ENCODE results near the gene GDF10.

The GDF10 gene

GRCh38 chr10:47353351-47353750 lies 53.4 kb downstream of the GDF10 start:
- DNase-seq (ENCODE audit: low read depth) = no peak

- DNase-seq (ENCODE audit: low read depth) = no peak
Measured at GRCh38 chr10:47354165-47354564, 54.2 kb downstream of the GDF10 start.

GRCh38 chr10:47354900-47355299 lies 54.9 kb downstream of the GDF10 start:
- DNase-seq (ENCODE audit: low read depth) = no peak

GRCh38 chr10:47356708-47357107 lies 56.7 kb downstream of the GDF10 start:
- DNase-seq (ENCODE audit: low read depth) = no peak

GRCh38 chr10:47357131-47357582 lies 57.2 kb downstream of the GDF10 start:
- no peak for DNase-seq (ENCODE audit: low read depth)

- no peak for DNase-seq (ENCODE audit: low read depth)
Measured at GRCh38 chr10:47357911-47358310, 57.9 kb downstream of the GDF10 start.

- DNase-seq (ENCODE audit: low read depth) = no peak
Measured at GRCh38 chr10:47358457-47358856, 58.5 kb downstream of the GDF10 start.

- no peak for DNase-seq (ENCODE audit: low read depth)
Measured at GRCh38 chr10:47359101-47359500, 59.1 kb downstream of the GDF10 start.

- DNase-seq (ENCODE audit: low read depth) = no peak
Measured at GRCh38 chr10:47359626-47360418, 59.8 kb downstream of the GDF10 start.

- no peak for DNase-seq (ENCODE audit: low read depth)
Measured at GRCh38 chr10:47360419-47361040, 60.5 kb downstream of the GDF10 start.

- DNase-seq (ENCODE audit: low read depth) = peak; percentile 8
Measured at GRCh38 chr10:47361293-47361692, 61.3 kb downstream of the GDF10 start.

GRCh38 chr10:47362199-47362598 lies 62.2 kb downstream of the GDF10 start:
- DNase-seq (ENCODE audit: low read depth) = no peak

Data from stimulated activated CD8-positive, alpha-beta memory T cell treated with anti-CD3 and anti-CD28 coated beads, Interleukin-7, amount 100 ng/mL, for 24 hours (primary cell).